Calu3 (cell line): ENCODE data around the gene JCHAIN. TPM values are rescaled to one million over a fixed set of nuclear protein-coding genes. Genes with fewer than 3 reads are reported as not detected.
"Not testable (repeated sequence)": the region's sequence is repeated elsewhere in the genome, so short reads cannot be mapped to it uniquely, and the experiment has no call there.

ENCODE experiments used
- BruUV-seq: library from RNA; stranded (reverse); fragments of 400-500 nt; replicated peaks from 2 replicates; lab custom pipeline; 2021; lab: Mats Ljungman, UMichigan
- CTCF ChIA-PET: fragments of 300-600 bp; sonication (Branson Sonifier 250); formaldehyde crosslinking; loops from one replicate; lab custom pipeline; 2022; ENCODE audit warnings: antibody characterized with exemption; lab: Charles Lee
- DNase-seq: peaks from one replicate; pipeline ENCODE4 v3.0.0; 2022
- H3K27ac Mint-ChIP-seq: one replicate; pipeline ENCODE4 v1.8.0; 2022; ENCODE audit warnings: mixed read lengths; ENCODE audit not compliant: unreplicated experiment
- H3K27me3 Mint-ChIP-seq: one replicate; pipeline ENCODE4 v1.8.0; 2022; ENCODE audit warnings: mixed read lengths; ENCODE audit not compliant: unreplicated experiment
- H3K36me3 Mint-ChIP-seq: one replicate; pipeline ENCODE4 v1.8.0; 2022; ENCODE audit warnings: mild to moderate bottlenecking, moderate library complexity, mixed read lengths; ENCODE audit not compliant: insufficient read depth, unreplicated experiment
- H3K4me1 Mint-ChIP-seq: one replicate; pipeline ENCODE4 v1.8.0; 2022; ENCODE audit warnings: mild to moderate bottlenecking, low read depth, mixed read lengths; ENCODE audit not compliant: unreplicated experiment
- H3K4me3 Mint-ChIP-seq: one replicate; pipeline ENCODE4 v1.8.0; 2022; ENCODE audit warnings: mild to moderate bottlenecking, low read depth, moderate library complexity, mixed read lengths; ENCODE audit not compliant: unreplicated experiment
- H3K9me3 Mint-ChIP-seq: one replicate; pipeline ENCODE4 v1.8.0; 2022; ENCODE audit warnings: low read depth, mixed read lengths; ENCODE audit not compliant: unreplicated experiment
- intact Hi-C: fragments of 100-400 bp; cut with micrococcal nuclease; formaldehyde crosslinking; loops from one replicate; pipeline ENCODE4 v1.10.0; 2022; ENCODE audit not compliant: unreplicated experiment
- total RNA-seq: library from RNA; stranded (reverse); gene quantifications from 2 replicates; pipeline ENCODE4 v1.2.3, GENCODE V29; 2022
- TF ChIP-seq, protein P1 (sequence below): fragments of 200-600 bp; IDR thresholded peaks from one replicate; pipeline ENCODE4 v1.8.0; 2022; ENCODE audit warnings: antibody characterized with exemption; ENCODE audit not compliant: unreplicated experiment

Gene JCHAIN
- total RNA-seq, 1 experiment from 2014 or later: not detected

DNA sequence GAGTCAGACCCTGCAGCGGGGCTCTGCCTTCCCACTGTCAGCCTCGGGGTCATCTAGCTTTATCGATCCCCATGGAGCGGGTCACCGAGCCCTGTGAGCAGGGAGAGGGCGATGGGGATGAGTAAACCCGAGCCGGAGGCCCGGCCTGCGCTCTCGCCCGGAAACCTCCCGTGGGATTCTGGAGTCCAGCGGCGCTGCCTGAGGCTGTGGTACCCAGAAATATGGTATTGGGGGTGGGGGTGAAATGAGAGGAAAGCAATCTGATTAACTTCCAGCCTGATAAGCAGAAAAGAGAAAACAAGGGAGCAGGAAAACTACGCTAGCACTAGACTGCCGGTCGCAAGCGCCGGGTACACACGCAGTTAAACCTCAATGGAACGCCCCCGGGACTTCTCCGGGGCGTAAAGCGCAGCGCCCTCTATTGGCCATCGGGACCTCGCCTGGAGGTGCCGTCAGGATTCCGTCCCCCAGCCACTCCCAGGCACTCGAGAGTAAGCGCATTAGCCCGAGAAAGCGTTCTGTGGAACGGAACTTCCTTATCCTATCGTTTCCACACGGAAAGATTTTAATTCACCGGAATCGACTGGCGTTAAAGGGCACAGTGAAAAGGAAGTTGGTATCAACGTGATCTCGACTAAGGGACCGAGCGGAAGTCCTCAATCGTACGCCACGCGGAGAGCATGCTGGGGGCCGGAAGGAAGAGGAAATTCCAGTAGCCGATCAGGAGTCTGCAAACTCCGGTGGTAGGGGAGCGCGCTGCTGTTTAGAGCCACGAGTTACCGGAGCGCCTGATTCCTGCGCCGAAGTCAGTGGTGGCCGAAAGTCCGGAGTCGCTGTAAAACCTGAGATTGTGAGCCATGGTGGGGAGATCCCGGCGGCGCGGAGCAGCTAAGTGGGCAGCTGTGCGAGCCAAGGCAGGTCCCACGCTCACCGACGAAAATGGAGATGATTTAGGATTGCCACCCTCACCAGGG, 21.8 kb upstream of the JCHAIN start, which contains the start of gene UTP3:
Gene UTP3 (plus strand): TSS at position 712 of the 974 bp plus-strand sequence. CDS start 146 bp downstream, at position 858.
- peak within 1 kb of the TSS; percentile 84 for H3K27ac Mint-ChIP-seq
- peaks cover 13% of the 10 kb centered on the region for H3K4me1 Mint-ChIP-seq
- peak; percentile 90 for DNase-seq
- BruUV-seq: no TSS peak
- H3K9me3 Mint-ChIP-seq: no peaks in the 10 kb centered on the region
- TF ChIP-seq, protein P1, sequence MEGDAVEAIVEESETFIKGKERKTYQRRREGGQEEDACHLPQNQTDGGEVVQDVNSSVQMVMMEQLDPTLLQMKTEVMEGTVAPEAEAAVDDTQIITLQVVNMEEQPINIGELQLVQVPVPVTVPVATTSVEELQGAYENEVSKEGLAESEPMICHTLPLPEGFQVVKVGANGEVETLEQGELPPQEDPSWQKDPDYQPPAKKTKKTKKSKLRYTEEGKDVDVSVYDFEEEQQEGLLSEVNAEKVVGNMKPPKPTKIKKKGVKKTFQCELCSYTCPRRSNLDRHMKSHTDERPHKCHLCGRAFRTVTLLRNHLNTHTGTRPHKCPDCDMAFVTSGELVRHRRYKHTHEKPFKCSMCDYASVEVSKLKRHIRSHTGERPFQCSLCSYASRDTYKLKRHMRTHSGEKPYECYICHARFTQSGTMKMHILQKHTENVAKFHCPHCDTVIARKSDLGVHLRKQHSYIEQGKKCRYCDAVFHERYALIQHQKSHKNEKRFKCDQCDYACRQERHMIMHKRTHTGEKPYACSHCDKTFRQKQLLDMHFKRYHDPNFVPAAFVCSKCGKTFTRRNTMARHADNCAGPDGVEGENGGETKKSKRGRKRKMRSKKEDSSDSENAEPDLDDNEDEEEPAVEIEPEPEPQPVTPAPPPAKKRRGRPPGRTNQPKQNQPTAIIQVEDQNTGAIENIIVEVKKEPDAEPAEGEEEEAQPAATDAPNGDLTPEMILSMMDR: peak; percentile 70
- H3K36me3 Mint-ChIP-seq: peaks cover 35% of the 10 kb centered on the region
- CTCF ChIA-PET: interaction anchor here (0.6 kb wide), 1 partner anchor 253 kb away, joined by 3 read pairs; no protein-coding TSS in a partner anchor
- no peaks in the 10 kb centered on the region for H3K27me3 Mint-ChIP-seq
- intact Hi-C loops: loop anchor here (1.0 to 5.0 kb wide), 2 partner anchors 36 to 86 kb away; no protein-coding TSS in a partner anchor
- peak within 1 kb of the TSS; percentile 90 for H3K4me3 Mint-ChIP-seq

DNA sequence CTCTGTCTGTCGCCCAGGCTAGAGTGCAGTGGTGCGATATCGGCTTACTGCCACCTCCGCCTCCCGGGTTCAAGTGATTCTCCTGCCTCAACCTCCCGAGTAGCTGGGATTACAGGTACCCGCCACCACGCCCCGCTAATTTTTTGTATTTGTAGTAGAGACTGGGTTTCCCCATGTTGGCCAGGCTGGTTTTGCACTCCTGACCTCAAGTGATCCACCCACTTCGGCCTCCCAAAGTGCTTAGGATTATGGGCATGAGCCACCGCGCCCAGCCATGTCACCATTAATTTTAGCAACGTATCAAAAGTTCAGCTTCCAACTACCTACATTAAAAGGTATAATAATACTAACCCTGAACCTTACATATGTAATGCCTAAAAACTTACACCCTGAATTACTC, 21.1 kb upstream of the JCHAIN start:
- peaks cover 13% of the 10 kb centered on the region for H3K4me1 Mint-ChIP-seq
- peaks cover 35% of the 10 kb centered on the region for H3K36me3 Mint-ChIP-seq
- intact Hi-C loops: loop anchor here (5.0 kb wide), 1 partner anchor 85 kb away; no protein-coding TSS in a partner anchor
- H3K4me3 Mint-ChIP-seq: peak overlapping the region; percentile 90
- no peak for DNase-seq
- CTCF ChIA-PET: no interaction called here
- TF ChIP-seq, protein P1: no peak
- BruUV-seq: no TSS peak
- no peaks in the 10 kb centered on the region for H3K27me3 Mint-ChIP-seq
- no peaks in the 10 kb centered on the region for H3K9me3 Mint-ChIP-seq
- H3K27ac Mint-ChIP-seq: peak overlapping the region; percentile 84

DNA sequence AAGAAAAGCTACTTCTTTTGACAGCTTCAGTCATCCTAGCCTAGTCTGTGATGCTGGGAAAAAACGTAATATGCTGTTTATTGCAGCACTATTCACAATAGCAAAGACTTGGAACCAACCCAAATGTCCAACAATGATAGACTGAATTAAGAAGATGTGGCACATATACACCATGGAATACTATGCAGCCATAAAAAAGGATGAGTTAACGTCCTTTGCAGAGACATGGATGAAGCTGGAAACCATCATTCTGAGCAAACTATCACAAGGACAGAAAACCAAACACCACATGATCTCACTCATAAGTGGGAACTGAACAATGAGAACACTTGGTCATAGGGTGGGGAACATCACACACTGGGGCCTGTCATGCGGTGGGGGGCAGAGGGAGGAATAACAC, 15.8 kb upstream of the JCHAIN start:
- H3K27ac Mint-ChIP-seq, H3K27me3 Mint-ChIP-seq, H3K4me1 Mint-ChIP-seq, H3K36me3 Mint-ChIP-seq, H3K9me3 Mint-ChIP-seq, CTCF ChIA-PET, BruUV-seq, intact Hi-C loops, DNase-seq, H3K4me3 Mint-ChIP-seq: not testable (repeated sequence)

DNA sequence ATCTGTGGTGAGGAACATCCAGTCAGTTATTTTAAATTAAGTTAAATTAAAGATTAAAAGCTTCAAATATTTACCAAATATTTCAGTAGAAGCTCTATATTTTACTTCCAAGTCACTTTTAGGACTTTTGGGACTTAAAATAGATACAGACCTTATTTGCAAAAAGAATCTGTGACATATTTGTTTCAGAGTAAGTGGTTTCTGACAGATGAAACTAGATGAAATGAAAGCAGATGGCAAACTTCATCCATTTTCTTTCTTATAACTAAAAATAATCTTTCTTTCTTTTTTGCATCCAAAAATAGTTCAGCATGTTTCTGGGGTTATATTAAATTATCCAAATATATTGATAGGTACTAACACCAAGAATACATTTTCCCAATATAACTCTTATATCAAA, 15.4 kb upstream of the JCHAIN start:
- intact Hi-C loops: no loop called here
- Mint-ChIP-seq H3K27me3 (no peaks in the 10 kb centered on the region), H3K9me3 (no peaks in the 10 kb centered on the region), H3K27ac (no peak overlapping the region), H3K4me3 (no peak overlapping the region), H3K4me1 (no peaks in the 10 kb centered on the region), H3K36me3 (no peaks in the 10 kb centered on the region)
- no TSS peak for BruUV-seq
- DNase-seq: no peak
- CTCF ChIA-PET: no interaction called here
- TF ChIP-seq, protein P1: no peak
